ENCODE results near the gene ANKRD2.
"Not testable (repeated sequence)": the region's sequence is repeated elsewhere in the genome, so short reads cannot be mapped to it uniquely, and the experiment has no call there.

Gene ANKRD2

DNA sequence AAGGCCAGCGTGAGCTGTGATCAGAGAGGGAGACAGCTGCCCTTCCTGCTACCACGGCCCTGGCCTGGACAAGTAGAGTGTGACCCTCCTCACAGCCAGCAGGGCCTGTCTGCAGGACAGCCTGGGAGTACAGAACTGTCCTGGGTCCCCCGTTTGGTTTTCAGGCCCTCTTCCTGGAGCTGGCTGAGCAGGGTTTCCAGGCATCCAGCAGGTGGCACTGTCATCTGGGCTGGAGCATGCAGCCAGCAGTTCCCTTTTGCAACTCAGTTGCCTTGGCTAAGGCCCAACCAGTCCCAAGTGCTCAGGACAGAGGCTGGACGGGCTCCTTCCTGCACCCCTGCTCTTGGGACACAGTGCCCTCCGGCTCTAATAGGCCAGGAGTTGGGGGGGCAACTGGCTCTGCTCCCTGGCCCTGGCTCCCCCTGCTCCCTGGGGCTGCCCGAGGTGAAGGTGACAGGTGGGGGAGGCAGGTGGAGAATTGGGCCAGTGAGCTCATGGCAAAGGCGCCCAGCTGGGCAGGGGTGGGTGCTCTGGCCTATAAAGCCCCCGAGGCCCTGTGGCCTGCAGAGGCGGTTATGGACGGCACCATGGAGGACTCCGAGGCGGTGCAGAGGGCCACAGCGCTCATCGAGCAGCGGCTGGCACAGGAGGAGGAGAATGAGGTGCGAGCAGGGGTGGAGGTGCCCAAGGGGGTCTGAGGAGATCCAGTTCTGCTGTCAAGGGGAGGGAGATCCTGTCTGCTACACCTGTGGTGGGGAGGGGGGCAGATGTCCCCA lies at the start of gene ANKRD2:
TSS of gene ANKRD2 (plus strand) at position 566 of the 776 bp plus-strand sequence. CDS start at position 576, 10 bp downstream.
- DNase-seq (ENCODE audit: low spot score): no peak

GRCh38 chr10:97522937-97523336 lies 49.6 kb upstream of the ANKRD2 start:
- no peak for DNase-seq (ENCODE audit: low spot score)

DNA sequence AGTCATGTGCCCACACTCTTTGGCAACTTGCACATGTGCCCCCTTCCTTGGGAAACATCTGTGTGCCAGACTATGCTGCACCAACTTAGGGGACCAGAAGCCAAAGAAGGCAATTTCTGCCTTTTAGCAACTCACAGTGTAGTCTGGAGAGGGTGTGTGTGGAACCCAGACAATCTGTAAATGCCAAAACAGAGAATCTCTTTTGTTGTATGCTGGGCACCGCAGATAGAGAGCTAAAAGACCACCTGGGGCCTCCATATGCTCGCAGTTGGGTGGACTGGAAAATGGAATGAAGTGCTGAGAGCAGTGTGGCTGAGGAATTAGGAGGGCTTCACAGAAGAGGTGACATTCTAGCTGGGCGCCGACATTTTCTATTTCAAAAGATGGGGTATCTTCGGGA lies 47.5 kb upstream of the ANKRD2 start:
- no peak for DNase-seq (ENCODE audit: low spot score)

DNA sequence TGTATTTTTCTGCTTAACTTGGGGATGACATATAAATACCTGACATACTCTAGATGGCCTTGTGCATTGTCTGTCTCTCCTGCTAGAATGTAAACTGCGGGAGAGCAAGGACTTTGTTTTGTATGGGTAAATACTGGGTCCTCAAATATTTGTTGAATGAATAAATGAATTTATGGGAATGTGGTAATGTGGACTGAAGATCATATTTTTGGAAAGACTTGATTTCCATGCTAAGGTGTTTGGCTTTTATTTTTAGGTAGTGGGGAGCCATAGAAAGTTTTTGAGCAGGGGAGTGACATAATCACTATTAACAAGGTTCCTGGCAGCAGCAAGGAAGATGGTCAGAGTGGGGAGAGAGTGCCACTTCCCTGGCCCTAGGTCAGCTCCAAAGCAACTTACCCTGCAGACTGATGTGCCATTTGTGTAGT lies 46.9 kb upstream of the ANKRD2 start:
- no peak for DNase-seq (ENCODE audit: low spot score)

- not testable (repeated sequence) for DNase-seq (ENCODE audit: low spot score)
These were observed 43.7 kb upstream of the ANKRD2 start for GRCh38 chr10:97528876-97529275.

- no peak for DNase-seq (ENCODE audit: low spot score)
These were observed 42.7 kb upstream of the ANKRD2 start for GRCh38 chr10:97529685-97530465.

DNA sequence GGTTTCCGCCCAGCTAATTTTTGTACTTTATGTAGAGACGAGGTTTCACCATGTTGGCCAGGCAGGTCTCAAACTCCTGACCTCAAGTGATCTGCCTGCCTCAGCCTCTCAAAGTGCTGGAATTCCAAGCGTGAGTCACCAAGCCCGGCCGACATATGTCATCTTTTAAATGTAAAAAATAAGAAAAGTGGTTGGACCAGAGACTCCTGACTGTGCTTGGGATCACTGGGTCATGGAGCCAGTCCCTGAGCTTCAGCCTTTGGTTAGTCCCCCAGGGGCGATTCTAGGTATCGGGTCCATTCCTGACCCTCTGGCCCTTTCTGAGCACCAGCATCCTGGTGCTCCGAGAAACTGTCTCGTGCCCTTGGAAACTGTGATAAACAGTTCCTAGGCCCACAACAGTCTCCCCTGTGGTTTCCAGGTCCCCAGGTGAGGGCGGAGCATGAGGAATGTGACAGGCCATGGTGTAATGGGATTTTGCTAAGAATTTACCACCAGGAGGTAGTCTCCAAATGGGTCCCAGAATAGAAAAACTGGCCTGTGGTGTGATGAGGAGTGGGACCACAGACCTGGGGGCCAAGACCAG lies 41.1 kb upstream of the ANKRD2 start:
- DNase-seq (ENCODE audit: low spot score): no peak

- DNase-seq (ENCODE audit: low spot score): no peak
These were observed 39.5 kb upstream of the ANKRD2 start for GRCh38 chr10:97532935-97533671.

- DNase-seq (ENCODE audit: low spot score): no peak
These were observed 38.7 kb upstream of the ANKRD2 start for GRCh38 chr10:97533888-97534287.

DNA sequence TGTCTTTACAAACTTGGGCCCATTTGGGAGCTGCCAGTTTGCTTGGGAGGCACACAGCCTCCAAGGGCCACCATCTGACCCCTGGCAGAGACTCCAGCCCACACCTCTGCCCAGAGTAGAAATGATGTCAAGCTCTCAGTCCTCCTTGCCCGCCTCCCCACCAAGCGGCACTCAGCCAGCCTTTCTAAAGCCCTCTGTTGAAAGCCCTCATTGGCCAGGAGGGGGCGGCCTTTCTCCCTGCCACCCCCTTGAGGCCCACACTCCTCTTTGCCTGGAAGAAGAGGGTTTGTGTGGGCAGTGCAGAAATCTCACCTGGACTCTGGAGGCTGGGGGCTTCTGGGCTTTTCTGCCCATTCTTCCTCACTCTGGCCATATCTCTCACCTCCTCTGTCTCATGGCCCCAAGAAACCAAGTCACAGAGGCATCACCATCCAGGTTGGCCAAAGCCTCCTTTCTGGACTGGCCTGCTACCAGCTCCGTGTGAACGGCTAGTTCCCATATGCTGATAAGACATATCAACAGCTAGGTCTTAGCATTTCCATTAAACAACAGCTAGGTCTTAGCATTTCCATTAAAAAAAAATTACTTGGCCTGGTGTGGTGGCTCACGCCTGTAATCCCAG lies 37.7 kb upstream of the ANKRD2 start:
- DNase-seq (ENCODE audit: low spot score): no peak

DNA sequence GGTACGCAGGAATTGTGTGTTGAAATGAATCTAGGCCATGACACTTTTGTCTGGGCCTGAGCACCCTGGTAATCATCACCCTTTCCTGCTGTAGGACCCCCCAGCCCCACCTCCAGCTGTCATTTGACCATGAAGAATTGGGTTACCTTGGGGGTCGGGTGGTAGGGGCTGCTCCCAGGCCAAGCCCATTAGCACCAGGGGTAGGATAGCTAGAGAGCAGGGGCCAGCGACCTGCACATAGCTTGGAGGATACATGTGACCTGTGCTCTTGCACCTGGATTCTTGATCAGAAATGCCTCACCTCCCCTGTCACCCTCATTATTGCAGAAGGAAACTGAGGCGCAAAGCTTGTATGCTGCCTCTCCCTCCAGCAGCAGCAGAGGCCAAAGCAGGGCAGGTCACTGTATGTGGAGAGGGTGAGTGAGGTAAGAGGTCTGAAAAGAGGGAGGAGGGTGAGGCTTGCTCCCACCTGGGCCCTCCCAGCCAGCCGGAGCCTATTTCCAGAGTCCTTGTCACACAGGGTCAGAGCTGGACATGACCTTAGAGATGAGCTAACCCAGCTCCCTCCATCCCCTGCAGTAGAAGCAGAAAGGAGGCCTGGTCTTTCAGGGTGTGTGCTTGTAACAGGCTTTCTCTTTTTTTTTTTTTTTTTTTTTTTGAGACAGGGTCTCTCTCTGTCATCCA lies 35.3 kb upstream of the ANKRD2 start:
- no peak for DNase-seq (ENCODE audit: low spot score)

DNA sequence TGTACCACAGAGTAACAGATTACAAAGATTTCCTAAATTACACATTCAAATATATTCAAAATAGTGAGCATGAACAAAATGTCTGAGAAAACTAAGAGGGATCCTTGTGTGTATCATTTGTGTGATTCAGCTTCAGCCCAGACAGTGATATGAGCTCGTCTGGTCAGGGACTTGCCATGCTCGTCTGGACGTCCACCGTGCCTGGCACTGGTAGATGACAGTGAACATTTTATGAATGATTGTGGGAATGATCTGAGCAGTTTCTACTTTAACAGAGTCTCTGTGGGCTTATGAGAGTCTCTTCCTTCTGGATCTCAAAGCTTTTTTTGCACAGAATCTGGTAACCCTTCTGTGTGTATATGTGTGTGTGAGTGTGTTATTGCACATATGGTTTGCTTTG lies 34.2 kb upstream of the ANKRD2 start:
- no peak for DNase-seq (ENCODE audit: low spot score)

- no peak for DNase-seq (ENCODE audit: low spot score)
These were observed 33.7 kb upstream of the ANKRD2 start for GRCh38 chr10:97538839-97539238.

DNA sequence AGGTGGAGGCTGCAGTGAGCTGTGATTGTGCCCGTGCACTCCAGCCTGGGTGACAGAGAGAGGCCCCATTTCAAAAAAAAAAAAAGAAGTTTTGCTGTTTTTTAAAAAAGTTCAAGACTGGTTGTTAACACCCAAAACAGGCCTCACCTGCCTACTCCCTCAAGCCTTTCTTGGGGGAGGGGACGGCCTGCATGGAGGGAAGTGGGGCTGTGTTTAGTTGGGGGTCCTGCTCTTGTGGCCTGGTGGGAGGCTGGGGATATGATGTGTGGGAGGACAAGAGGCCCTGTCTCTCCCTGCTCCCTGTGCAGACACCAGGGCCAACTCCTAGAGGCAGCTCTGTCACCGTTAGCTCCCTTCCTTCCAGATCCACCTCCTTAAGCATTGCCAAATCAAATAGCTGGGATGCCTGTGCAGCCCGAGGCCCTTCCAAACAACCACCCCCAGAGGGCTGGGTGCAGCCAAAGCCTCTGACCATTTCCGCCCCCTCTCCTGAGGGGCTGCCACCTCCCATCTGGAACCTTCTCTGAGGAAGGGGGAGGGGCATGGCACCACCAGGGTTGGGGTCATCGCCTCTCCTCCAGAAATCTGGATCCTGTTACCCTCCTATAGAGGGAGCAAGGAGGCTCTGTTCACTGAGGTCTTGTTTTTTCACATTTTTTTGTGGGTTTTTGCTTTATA lies 32.9 kb upstream of the ANKRD2 start:
- DNase-seq (ENCODE audit: low spot score): no peak

DNA sequence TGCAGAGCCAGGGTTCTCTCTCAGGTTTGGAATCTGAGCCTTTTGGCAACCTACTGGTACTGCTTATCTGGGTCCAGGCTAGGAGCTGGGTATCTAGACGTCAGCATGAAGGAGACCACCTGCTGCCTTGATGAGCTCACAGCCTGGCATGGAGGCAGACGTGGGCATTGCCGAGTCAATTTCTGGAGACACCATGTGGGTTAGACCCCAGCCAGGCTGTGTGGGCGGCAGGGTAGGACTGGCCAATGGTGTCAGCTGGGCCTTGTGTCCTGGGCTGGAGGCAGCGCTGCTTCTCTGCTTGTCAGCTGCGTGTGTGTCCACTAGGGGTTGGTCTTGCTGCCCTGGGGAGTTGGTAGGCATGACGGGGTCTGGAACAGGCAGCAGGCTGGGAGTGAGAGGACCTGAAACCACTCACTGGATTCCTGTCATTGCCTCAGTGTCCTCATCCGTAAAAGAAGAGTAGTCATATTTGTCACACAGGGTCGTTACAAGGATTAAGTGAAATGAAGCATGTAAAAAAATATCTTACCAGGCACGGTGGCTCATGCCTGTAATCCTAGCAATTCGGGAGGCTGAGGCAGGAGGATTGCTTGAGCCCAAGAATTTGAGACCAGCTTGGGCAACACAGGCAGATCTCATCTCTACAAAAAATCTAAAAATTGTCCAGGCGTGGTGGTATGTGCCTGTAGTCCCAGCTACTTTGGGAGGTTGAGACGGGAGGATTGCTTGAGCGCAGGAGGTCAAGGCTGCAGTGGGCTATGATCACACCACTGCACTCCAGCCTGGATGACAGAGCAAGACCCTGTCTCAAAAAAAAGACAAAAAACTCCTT lies 31.7 kb upstream of the ANKRD2 start:
- DNase-seq (ENCODE audit: low spot score): no peak

DNA sequence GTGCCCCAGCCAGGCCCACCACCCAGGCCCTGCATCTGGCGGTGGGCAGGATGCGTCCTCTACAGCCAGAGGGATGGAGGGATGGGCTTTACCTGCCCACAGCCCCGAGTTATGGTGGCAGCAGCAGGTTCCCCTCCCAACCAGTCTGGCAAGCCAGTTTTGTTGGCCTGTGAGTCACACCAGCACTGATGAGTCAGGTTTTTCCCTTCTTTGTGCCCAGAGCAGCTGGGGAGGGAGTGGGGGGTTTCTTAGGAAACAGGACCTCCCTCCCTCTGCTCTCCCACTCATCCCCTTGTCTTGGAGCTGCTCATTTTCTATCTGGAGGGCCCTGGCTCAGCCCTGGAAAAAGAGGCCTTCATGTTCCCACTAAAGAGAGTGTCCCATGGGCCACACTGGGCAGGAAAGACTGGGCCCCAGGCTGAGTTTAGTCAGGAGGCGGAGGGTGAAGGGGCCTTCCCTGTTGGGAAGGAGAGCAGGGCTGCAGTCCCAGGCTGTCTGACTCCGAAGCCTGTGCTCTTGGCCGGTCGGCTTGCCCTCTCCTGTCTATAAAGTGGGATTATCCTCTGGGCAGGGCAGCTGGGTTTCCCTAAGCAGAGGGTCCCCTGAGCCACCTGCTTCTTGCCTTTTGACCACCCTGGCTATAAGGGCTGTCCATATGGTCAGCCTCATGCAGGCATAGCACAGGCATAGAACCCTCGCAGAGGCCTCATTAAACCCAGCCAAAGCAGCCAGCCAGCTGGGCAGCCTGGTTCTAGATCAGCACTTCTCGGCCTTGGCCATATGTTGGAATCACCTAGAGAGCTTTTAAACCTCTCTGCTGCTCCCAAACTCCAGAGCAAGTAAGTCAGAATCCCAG lies 30.2 kb upstream of the ANKRD2 start:
- DNase-seq (ENCODE audit: low spot score): peak; percentile 85

DNA sequence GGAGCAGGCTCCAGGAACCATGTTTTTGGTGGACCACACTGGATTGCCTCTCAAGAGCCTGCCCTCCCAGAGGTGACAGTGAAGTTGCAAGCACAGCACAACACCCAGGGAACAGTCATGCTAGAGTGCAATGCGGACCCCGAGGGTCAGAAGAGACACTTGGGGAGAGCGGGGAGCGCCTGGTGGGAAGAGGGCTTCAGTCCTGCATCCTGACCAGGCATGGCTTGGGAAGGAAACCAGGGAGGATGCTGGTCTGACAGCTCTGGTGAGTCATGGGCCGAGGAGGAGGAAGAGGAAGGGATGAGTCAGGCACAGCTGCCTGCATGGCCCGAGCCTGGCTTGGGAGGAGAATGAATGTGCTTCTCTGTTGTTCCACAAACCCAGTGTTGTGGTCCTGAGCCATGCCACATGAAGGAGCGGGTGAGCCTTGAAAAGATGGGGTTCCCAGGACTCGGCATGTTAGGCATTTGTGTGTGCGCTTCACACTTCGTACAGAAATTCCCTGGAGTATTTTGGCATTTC lies 29.5 kb upstream of the ANKRD2 start:
- DNase-seq (ENCODE audit: low spot score): no peak

GRCh38 chr10:97546456-97547270 lies 25.9 kb upstream of the ANKRD2 start:
- no peak for DNase-seq (ENCODE audit: low spot score)
